Hepatocyte (in vitro differentiated cells): ENCODE results near the gene GFOD1.

Experiments used
- EZH2 ChIP-seq: fragments of 200-600 bp; sonication (generic); IDR thresholded peaks from 2 replicates; pipeline ENCODE4 v1.6.1; 2016; ENCODE audit warnings: antibody characterized with exemption, mild to moderate bottlenecking, borderline replicate concordance
- TF ChIP-seq, protein P1 (sequence below): fragments of 200-600 bp; sonication (generic); IDR thresholded peaks from 2 replicates; pipeline ENCODE4 v1.5.1; 2016; ENCODE audit warnings: antibody characterized with exemption, mild to moderate bottlenecking; ENCODE audit not compliant: poor library complexity

DNA sequence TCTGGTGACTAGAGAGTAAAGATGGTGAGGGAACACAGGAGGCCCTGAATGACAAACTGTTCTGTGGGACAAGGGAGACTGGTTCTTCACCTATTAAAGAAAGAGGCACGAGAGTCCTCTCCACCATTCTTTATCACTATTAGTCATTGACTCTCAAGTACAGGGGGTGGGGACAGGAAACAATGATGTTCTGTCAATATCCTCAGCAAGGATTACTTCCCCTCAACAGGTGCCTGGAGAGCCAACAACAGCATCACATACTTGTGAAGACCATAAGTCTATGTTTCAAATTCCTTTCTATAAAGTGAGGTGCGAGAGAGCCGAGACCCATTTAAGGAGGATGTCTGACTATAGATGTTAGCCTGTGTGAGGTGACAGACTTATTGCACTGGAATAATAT, 86.6 kb downstream of the GFOD1 start:
- TF ChIP-seq, protein P1, sequence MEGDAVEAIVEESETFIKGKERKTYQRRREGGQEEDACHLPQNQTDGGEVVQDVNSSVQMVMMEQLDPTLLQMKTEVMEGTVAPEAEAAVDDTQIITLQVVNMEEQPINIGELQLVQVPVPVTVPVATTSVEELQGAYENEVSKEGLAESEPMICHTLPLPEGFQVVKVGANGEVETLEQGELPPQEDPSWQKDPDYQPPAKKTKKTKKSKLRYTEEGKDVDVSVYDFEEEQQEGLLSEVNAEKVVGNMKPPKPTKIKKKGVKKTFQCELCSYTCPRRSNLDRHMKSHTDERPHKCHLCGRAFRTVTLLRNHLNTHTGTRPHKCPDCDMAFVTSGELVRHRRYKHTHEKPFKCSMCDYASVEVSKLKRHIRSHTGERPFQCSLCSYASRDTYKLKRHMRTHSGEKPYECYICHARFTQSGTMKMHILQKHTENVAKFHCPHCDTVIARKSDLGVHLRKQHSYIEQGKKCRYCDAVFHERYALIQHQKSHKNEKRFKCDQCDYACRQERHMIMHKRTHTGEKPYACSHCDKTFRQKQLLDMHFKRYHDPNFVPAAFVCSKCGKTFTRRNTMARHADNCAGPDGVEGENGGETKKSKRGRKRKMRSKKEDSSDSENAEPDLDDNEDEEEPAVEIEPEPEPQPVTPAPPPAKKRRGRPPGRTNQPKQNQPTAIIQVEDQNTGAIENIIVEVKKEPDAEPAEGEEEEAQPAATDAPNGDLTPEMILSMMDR = no peak
- no peak for TF ChIP-seq EZH2
